Endothelial cell of umbilical vein (primary cell): ENCODE measurements around the gene DNAH1. TPM values are rescaled to one million over a fixed set of nuclear protein-coding genes. Genes with fewer than 3 reads are reported as not detected.

Experiments used
- BruUV-seq: library from RNA; stranded (reverse); fragments of 400-500 nt; replicated peaks from 2 replicates; lab custom pipeline; 2021; lab: Mats Ljungman, UMichigan
- CTCF ChIA-PET: fragments of 300-600, 350-600 bp; sonication (Branson Sonifier 250); formaldehyde crosslinking; loops from one replicate; lab custom pipeline; 2021; ENCODE audit warnings: antibody characterized with exemption, inconsistent platforms; lab: Charles Lee
- POLR2A ChIA-PET: fragments of 300-600, 350-600 bp; sonication (Branson Sonifier 250); formaldehyde crosslinking; loops from one replicate; lab custom pipeline; 2021; ENCODE audit warnings: antibody characterized with exemption, inconsistent platforms; lab: Charles Lee
- DNase-seq: peaks from one replicate; pipeline ENCODE4 v3.0.0-alpha.2; 2011; ENCODE audit warnings: low read depth, low spot score
- FAIRE-seq: peaks from 2 replicates; lab custom pipeline; 2011; peaks lifted over from hg19 to GRCh38; lab: Jason Lieb, UNC
- H2AFZ ChIP-seq: 2 replicates; pipeline ENCODE4 v1.6.0; 2012; ENCODE audit warnings: low read depth, low read length, control low read depth, inconsistent platforms
- H3K27ac ChIP-seq: 2 replicates; pipeline ENCODE4 v1.5.1; 2011; ENCODE audit warnings: low read depth, mild to moderate bottlenecking, control low read depth, low read length, moderate library complexity; ENCODE audit not compliant: insufficient read depth
- H3K27me3 ChIP-seq, 2 experiments: 2 replicates each; pipeline versions ENCODE4 v1.6.0 to v1.6.1; 2011; ENCODE audit warnings: low read length in 2 of 2, mixed read lengths in 1 of 2; ENCODE audit not compliant: control insufficient read depth in 2 of 2, insufficient read depth in 2 of 2
- H3K36me3 ChIP-seq, 2 experiments: 2 replicates in 1 of 2; 3 replicates in 1 of 2; pipeline ENCODE4 v1.5.1; 2011; ENCODE audit warnings: low read length in 2 of 2, mild to moderate bottlenecking in 1 of 2, moderate library complexity in 1 of 2; ENCODE audit not compliant: control insufficient read depth in 2 of 2, insufficient read depth in 2 of 2; ENCODE audit errors: extremely low read depth in 1 of 2
- H3K4me1 ChIP-seq: 3 replicates; pipeline ENCODE4 v1.5.1; 2011; ENCODE audit warnings: mild to moderate bottlenecking, low read length; ENCODE audit not compliant: control insufficient read depth, insufficient read depth; ENCODE audit errors: extremely low read depth
- H3K4me2 ChIP-seq: 2 replicates; pipeline ENCODE4 v1.6.1; 2011; ENCODE audit warnings: low read length, control low read depth, mixed read lengths; ENCODE audit not compliant: insufficient read depth
- H3K4me3 ChIP-seq, 3 experiments: fragments of 200-600 bp in 1 of 3; sonication (generic), shearing (Covaris generic) in 1 of 3; replicated peaks in 1 of 3; 2 replicates each; pipeline ENCODE4 v1.5.1; 2011 to 2016; ENCODE audit warnings: control low read depth in 3 of 3, low read length in 3 of 3, mild to moderate bottlenecking in 2 of 3, inconsistent platforms in 1 of 3, low read depth in 1 of 3, moderate library complexity in 1 of 3; ENCODE audit not compliant: insufficient read depth in 1 of 3
- H3K79me2 ChIP-seq: 2 replicates; pipeline ENCODE4 v1.6.0; 2012; ENCODE audit warnings: low read length, inconsistent platforms; ENCODE audit not compliant: control insufficient read depth, insufficient read depth
- H3K9ac ChIP-seq: replicated peaks from 2 replicates; pipeline ENCODE3; 2011; ENCODE audit warnings: low read length, control low read depth; ENCODE audit not compliant: insufficient read depth; ENCODE audit errors: extremely low read depth
- H3K9me1 ChIP-seq: replicated peaks from 3 replicates; pipeline ENCODE4 v1.6.0; 2011; ENCODE audit warnings: mild to moderate bottlenecking, low read length; ENCODE audit not compliant: control insufficient read depth, insufficient read depth; ENCODE audit errors: extremely low read depth
- H3K9me3 ChIP-seq: replicated peaks from 2 replicates; pipeline ENCODE4 v1.5.1; 2012; ENCODE audit warnings: low read length, inconsistent platforms; ENCODE audit not compliant: control insufficient read depth, insufficient read depth
- H4K20me1 ChIP-seq: replicated peaks from 2 replicates; pipeline ENCODE3; 2011; ENCODE audit warnings: mild to moderate bottlenecking, low read length; ENCODE audit not compliant: control insufficient read depth, insufficient read depth; ENCODE audit errors: extremely low read depth
- CTCF ChIP-seq, 2 donors: IDR thresholded peaks; 1 replicate in 1 of 2; 2 replicates in 1 of 2; pipeline ENCODE4 v1.5.1; 2011; ENCODE audit warnings: low read length in 2 of 2, mild to moderate bottlenecking in 2 of 2, moderate library complexity in 2 of 2, control low read depth in 1 of 2, inconsistent platforms in 1 of 2, low read depth in 1 of 2; ENCODE audit not compliant: insufficient read depth in 1 of 2; ENCODE audit errors: extremely low read depth in 1 of 2
- EZH2 ChIP-seq: IDR thresholded peaks from 2 replicates; pipeline ENCODE4 v1.6.1; 2012; ENCODE audit warnings: borderline replicate concordance, low read depth, mild to moderate bottlenecking, moderate library complexity, low read length, inconsistent platforms; ENCODE audit not compliant: severe bottlenecking
- FOS ChIP-seq: IDR thresholded peaks from 2 replicates; pipeline ENCODE4 v1.6.1; 2011; ENCODE audit warnings: mild to moderate bottlenecking, low read length, moderate library complexity, borderline replicate concordance; ENCODE audit not compliant: insufficient read depth
- GATA2 ChIP-seq: IDR thresholded peaks from 2 replicates; pipeline ENCODE4 v1.7.0; 2011; ENCODE audit warnings: low read depth, mild to moderate bottlenecking, moderate library complexity, mixed read lengths, low read length; ENCODE audit not compliant: insufficient read length, insufficient read depth
- JUN ChIP-seq: IDR thresholded peaks from 2 replicates; pipeline ENCODE4 v1.6.1; 2011; ENCODE audit warnings: borderline replicate concordance, low read depth; ENCODE audit not compliant: insufficient read length, insufficient read depth
- MAX ChIP-seq: IDR thresholded peaks from 2 replicates; pipeline ENCODE4 v1.6.1; 2011; ENCODE audit not compliant: insufficient read depth, insufficient read length
- MYC ChIP-seq: IDR thresholded peaks from one replicate; pipeline ENCODE4 v1.6.1; 2011; ENCODE audit warnings: mild to moderate bottlenecking, low read depth, low read length
- POLR2A ChIP-seq: IDR thresholded peaks from 2 replicates; pipeline ENCODE4 v1.6.1; 2012; ENCODE audit warnings: low read depth, mild to moderate bottlenecking, control low read depth, low read length
- POLR2AphosphoS5 ChIP-seq: IDR thresholded peaks from 2 replicates; pipeline ENCODE4 v1.6.1; 2012; ENCODE audit warnings: low read depth, mild to moderate bottlenecking, control low read depth, low read length, moderate library complexity; ENCODE audit not compliant: insufficient read depth
- dilution Hi-C: fragments of 300-500 bp; cut with MboI; formaldehyde crosslinking; loops from one replicate; pipeline ENCODE4 v1.15.0; 2019; ENCODE audit warnings: low sequenced_read_pairs; ENCODE audit not compliant: extremely low pct_ligation_motif_present
- intact Hi-C: fragments of 100-400 bp; cut with micrococcal nuclease; formaldehyde crosslinking; loops from one replicate; pipeline ENCODE4 v1.10.0; 2022
- polyA plus RNA-seq, 4 experiments: library from polyadenylated mRNA; depleted of rRNA in 3 of 4; stranded (reverse) in 3 of 4; unstranded in 1 of 4; fragments of >200 nt; gene quantifications; 2 replicates each; pipeline versions ENCODE4 v1.2.1 to v1.2.3, GENCODE V29; 2011 to 2012; ENCODE audit warnings: missing spikeins in 1 of 4
- total RNA-seq: library from RNA; stranded (reverse); gene quantifications from 2 replicates; pipeline ENCODE4 v1.2.3, GENCODE V29; 2021

DNAH1 gene
- total and polyA plus RNA-seq, 2 donors (not counting 3 experiments of a cell fraction or from before 2014, with no cell fraction given), result 5.8 to 6.0 TPM

- no peaks in the 10 kb centered on the region for H3K27me3 ChIP-seq
- FAIRE-seq, result no peak
- TF ChIP-seq MYC, result no peak
- ChIA-PET POLR2A (no interaction called here), CTCF (interaction anchor here (0.7 kb wide), 1 partner anchor 30 kb away, joined by 3 read pairs; no protein-coding TSS in a partner anchor)
- intact Hi-C loops, result no loop called here
- H3K4me3 ChIP-seq, result no peak overlapping the region
- H3K9ac ChIP-seq, result no peak overlapping the region
- H3K9me1 ChIP-seq, result no peaks in the 10 kb centered on the region
- H3K4me2 ChIP-seq, result no peak overlapping the region
- no TSS peak for BruUV-seq
- no peak overlapping the region for H2AFZ ChIP-seq
- H3K36me3 ChIP-seq, result peaks cover 0 to 4% of the 10 kb centered on the region in 2 experiments
- dilution Hi-C loops, result no loop called here
- H4K20me1 ChIP-seq, result no peaks in the 10 kb centered on the region
- DNase-seq, result no peak
- no peak overlapping the region for H3K27ac ChIP-seq
- H3K9me3 ChIP-seq, result no peaks in the 10 kb centered on the region
- H3K79me2 ChIP-seq, result no peaks in the 10 kb centered on the region
- no peaks in the 10 kb centered on the region for H3K4me1 ChIP-seq
Measured at GRCh38 chr3:52396011-52396906, 80.1 kb downstream of the DNAH1 start.

- H3K9me1 ChIP-seq, result no peaks in the 10 kb centered on the region
- TF ChIP-seq CTCF (IDR thresholded peaks at IDR 0.05; ENCODE audit: extremely low read depth in 1 of 2, insufficient read depth in 1 of 2, low read depth in 1 of 2, low read length in 2 of 2) (no peak), MAX (no peak), FOS (no peak), GATA2 (no peak), POLR2AphosphoS5 (no peak), JUN (no peak), MYC (no peak), EZH2 (no peak), POLR2A (no peak)
- H3K4me3 ChIP-seq, result no peak overlapping the region
- no peaks in the 10 kb centered on the region for H3K9me3 ChIP-seq
- FAIRE-seq (no peak), DNase-seq (no peak)
- H3K9ac ChIP-seq, result no peak overlapping the region
- no peak overlapping the region for H3K4me2 ChIP-seq
- ChIA-PET CTCF (no interaction called here), POLR2A (no interaction called here)
- no peaks in the 10 kb centered on the region for H4K20me1 ChIP-seq
- no peaks in the 10 kb centered on the region for H3K79me2 ChIP-seq
- dilution Hi-C loops (no loop called here), intact Hi-C loops (no loop called here)
- H3K27ac ChIP-seq, result no peak overlapping the region
- H3K4me1 ChIP-seq, result no peaks in the 10 kb centered on the region
- no peaks in the 10 kb centered on the region for H3K27me3 ChIP-seq
- no TSS peak for BruUV-seq
- H2AFZ ChIP-seq, result no peak overlapping the region
- peaks cover 0 to 11% of the 10 kb centered on the region in 2 experiments for H3K36me3 ChIP-seq
Measured at GRCh38 chr3:52396907-52397591, 80.9 kb downstream of the DNAH1 start.
